Ramos (cell line): ENCODE measurements around the gene CADPS.

Source experiments
- in situ Hi-C: fragments of 300-500 bp; cut with MboI; formaldehyde crosslinking; loops from one replicate; pipeline ENCODE4 v1.14.3; 2022; ENCODE audit warnings: low sequenced_read_pairs; ENCODE audit not compliant: unreplicated experiment

Gene CADPS

GRCh38 chr3:62817678-62818077, 57.5 kb downstream of the CADPS start:
- in situ Hi-C loops, result loop anchor here (5.0 kb wide), 1 partner anchor 145 kb away; no protein-coding TSS in a partner anchor

GRCh38 chr3:62815981-62816380, 59.2 kb downstream of the CADPS start:
- in situ Hi-C loops, result loop anchor here (5.0 kb wide), 1 partner anchor 144 kb away; no protein-coding TSS in a partner anchor

DNA sequence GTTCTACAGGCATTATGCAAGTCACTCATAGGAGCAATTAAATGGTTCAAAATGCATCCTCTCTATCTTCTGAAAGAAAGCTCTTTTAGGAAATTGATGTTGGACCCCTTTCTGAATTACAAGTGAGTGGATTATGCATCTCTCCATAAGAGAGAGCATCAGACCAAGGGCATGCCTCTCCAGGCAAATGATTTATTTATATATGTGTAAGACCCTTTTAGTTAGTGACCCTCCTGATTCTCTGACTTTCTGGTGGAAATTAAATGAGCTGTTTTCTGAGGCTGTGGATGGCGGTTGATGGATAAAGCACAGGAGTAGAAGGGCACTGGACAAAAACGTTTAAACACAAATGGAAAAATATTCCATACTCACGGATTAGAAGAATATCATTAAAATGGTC, 62.6 kb downstream of the CADPS start:
- in situ Hi-C loops, result no loop called here

GRCh38 chr3:62811119-62811518, 64.1 kb downstream of the CADPS start:
- in situ Hi-C loops, result no loop called here

DNA sequence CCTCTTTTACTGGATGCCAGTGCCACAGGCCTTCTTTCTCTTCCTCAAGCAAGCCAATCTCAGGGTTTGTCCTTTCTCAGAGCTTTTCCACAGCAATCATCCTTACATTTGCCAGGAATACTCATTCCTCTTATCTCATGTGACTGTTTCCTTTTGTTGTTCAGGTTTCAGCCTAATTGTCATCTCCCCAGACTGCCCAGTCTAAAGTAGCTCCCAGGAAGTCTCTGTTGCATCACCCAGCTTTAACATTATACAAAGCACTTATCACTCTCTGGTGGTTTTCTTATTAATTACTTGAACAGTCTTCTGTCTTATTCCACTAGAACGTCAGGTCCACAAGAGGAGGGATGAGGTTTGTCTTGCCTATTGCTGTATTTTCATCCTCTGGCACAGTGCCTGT, 65.8 kb downstream of the CADPS start:
- in situ Hi-C loops, result loop anchor here (5.0 kb wide), 1 partner anchor 87 kb away; no protein-coding TSS in a partner anchor

DNA sequence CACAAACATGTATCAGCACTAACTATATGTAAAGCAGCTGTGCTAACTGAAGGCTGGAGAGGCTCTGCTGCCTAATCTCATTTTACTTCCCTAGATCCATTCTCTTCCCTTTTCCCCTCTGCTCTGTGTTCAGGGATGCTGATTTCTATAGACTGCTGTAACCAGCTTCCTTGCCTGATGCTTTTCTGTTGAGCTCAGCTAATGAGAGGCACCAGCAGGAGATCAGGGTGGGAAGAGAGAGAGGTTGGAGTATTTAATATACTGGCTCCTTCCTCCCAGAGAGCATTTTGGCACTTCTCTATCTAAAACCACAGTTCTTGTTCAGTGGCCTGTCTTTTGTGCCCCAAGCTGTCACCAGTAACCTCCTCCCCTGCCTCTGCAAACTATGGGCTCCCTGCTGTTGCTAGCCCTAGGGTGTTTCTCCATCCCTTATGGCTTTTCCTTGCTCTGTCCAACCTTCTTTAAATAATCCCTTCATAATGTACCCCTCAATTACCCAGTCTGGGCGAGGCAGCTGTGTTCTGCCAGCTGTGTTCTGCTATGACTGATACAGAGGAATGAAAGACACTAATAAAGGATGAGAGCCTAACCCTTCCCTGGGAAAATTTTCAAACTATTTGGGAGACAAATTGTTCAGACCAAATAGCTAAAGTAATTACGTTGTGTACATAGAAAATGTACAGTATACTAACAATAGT, 69.5 kb downstream of the CADPS start:
- in situ Hi-C loops, result loop anchor here (5.0 kb wide), 1 partner anchor 83 kb away; no protein-coding TSS in a partner anchor

GRCh38 chr3:62805106-62805505, 70.1 kb downstream of the CADPS start:
- in situ Hi-C loops, result loop anchor here (5.0 kb wide), 1 partner anchor 83 kb away; no protein-coding TSS in a partner anchor

- in situ Hi-C loops, result no loop called here
Observed at GRCh38 chr3:62803276-62803675, 71.9 kb downstream of the CADPS start.

DNA sequence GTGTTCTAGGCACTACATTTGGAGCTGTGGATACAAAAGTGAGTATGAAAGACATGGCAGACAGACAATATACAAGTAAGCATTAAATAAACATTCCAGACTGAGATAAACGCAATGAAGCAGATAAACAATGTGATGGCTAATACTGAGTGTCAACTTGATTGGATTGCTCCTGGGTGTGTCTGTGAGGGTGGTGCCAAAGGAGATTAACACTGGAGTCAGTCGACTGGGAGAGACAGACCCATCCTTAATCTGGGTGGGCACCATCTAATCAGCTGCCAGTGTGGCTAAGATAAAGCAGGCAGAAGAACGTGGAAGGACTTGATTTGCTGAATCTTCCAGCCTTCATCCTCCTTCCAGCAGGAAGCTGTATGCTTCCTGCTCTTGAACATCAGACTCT, 77.2 kb downstream of the CADPS start:
- in situ Hi-C loops, result loop anchor here (5.0 kb wide), 1 partner anchor 131 kb away; no protein-coding TSS in a partner anchor

DNA sequence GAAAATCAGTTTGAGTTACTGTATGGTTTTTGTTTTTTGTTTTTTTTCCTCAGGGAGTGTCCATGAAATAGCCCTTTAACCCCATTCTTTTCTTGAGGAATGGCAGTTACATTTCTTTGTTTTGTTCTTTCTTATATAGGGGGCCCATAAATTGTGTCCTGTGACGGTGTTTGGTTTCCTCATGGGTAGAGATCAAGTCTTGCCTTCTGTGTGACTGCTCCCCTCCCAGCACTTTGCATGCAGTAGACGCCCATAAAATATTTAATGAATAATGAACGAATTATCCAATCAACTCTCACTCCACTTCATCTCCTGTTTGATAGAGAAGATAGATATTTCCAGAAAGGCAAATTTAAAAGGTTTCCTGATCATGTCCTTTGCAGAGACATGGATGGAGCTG, 78.1 kb downstream of the CADPS start:
- in situ Hi-C loops, result loop anchor here (5.0 kb wide), 1 partner anchor 130 kb away; no protein-coding TSS in a partner anchor

- in situ Hi-C loops, result loop anchor here (5.0 kb wide), 1 partner anchor 129 kb away; no protein-coding TSS in a partner anchor
Observed at GRCh38 chr3:62795978-62796657, 79.1 kb downstream of the CADPS start.

- in situ Hi-C loops, result no loop called here
Observed at GRCh38 chr3:62793946-62794345, 81.3 kb downstream of the CADPS start.

DNA sequence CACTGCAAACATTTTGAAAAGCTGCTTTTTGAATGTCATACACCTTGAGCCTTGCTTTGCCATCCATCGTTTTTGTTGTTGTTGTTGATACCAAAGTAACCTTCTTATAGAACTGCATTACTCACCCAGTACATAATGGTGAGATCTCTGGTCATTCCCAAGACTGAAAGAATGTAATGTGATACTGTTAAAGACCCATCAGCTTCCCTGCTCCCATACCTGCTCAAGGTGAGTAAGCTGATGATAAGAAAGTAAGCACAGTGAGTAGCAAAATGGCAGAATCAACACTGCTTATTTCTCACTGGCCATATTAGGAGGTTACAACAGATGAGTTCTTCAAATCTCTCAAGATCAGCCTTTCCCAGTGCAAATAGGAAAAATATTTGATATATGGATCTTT, 89.8 kb downstream of the CADPS start:
- in situ Hi-C loops, result no loop called here

GRCh38 chr3:62781121-62781520, 94.1 kb downstream of the CADPS start:
- in situ Hi-C loops, result no loop called here

GRCh38 chr3:62777674-62778073, 97.5 kb downstream of the CADPS start:
- in situ Hi-C loops, result no loop called here

DNA sequence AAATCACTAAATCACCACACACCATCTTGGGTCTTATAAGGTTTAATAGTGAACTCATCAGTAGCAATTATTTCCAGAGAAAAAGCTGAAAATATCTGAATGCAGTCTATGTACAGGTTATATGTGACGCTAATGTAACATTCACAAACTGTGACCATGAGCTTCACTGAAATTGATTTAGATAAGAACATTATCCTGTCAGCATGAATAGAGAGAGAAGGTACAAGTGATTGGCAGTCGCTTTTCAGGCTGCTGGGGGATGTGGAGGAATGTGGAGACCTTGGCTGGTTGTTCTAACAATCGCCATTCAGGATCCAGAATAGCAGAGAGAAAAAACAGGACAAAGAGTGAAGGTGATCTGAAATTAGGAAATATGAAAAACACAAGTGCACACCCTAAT, 98.1 kb downstream of the CADPS start:
- in situ Hi-C loops, result no loop called here

- in situ Hi-C loops, result no loop called here
Observed at GRCh38 chr3:62774221-62774620, 101.0 kb downstream of the CADPS start.

DNA sequence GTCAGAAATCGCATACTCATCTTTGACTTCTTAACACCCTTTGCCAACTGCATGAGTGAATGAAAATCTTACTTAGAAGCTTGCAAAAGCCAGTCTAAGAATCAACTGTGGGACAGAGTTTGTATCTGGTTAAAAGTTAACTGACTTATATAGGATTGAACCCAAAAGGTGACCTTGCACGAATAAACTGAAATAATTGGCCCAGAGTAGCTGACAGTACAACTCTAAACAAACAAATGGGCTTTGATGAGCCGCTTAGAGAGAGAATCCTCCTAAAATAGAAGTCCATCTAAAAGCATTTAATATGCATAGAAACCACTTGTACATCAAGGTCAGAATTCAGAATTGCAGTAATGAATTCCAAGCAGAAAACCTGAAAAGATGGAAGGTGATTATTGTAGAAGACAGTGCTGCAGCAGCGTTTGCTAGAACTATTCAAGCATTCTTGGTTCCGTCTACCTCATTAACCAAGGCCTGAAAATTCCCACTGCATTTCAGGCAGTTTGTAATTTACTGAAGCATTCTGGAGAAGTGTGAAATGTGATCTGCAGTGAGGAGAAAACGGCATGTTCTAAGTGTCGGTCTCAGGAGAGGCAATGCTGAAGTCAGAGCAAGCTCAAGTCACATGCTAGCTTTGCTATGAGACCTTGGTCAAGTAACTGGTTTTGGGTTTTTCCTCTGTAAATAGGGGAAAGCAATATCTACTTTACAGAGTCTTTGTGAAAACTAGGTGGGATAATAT, 103.7 kb downstream of the CADPS start:
- in situ Hi-C loops, result no loop called here

- in situ Hi-C loops, result no loop called here
Observed at GRCh38 chr3:62768896-62769295, 106.3 kb downstream of the CADPS start.

DNA sequence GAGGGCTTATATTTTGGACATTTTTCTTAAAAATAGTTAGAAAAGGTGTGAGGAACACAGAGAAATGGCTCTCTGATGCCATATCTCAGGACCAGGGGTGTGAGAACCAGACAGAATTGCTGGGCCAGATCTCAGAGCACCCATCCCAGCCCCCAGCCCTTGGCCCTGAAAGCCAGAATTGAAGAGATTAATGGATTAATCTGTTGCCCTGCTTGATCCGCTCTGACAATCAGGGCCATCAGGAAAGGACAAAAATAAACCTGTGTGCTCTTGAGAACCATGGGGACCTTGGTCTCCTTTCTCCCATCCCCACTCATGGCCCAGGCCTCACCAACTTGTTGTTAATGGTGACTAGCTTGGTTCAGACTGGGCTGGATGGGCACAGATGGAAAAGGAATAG, 113.5 kb downstream of the CADPS start:
- in situ Hi-C loops, result no loop called here

DNA sequence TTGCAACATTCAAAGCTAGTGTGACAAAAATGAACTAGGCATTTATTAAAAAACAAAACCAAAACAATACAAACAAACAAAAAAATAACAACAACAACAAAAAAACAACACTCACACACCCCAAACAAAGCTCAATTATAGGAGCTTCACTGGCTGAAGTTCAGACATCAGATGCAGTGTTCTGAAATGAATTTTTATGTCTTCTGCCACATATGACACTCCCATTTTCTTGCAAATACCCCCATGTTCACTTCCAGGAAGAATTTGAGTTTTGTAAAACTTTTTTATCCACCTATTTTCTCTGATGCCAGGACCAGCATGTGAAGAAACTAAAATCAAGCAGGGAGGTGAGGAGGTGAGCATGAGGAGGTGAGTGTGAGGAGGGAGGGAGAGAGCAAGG, 113.9 kb downstream of the CADPS start:
- in situ Hi-C loops, result no loop called here
